Hepatic stellate cell (primary cell): ENCODE data around the gene RAD51D.
"Not testable (repeated sequence)": the region's sequence is repeated elsewhere in the genome, so short reads cannot be mapped to it uniquely, and the experiment has no call there.

Experiments used
- DNase-seq: peaks from one replicate; pipeline ENCODE4 v3.0.0; 2011; ENCODE audit warnings: low spot score

RAD51D gene

DNA sequence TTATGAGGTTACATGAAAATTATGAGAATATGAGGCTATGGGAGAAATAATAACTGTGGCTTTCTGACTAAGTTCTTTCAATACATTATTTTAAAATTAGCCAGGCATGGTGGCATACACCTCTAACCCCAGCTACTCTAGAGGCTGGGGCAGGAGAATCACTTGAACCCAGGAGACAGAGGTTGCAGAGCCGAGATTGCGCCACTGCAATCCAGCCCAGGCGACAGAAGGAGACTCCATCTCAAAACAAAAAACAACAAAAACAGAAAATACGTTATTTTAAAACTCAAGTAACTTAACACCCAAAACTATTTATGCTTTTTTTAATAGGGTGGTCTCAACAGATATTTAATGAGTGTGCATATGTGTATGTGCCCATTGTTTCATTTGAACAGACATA is 53.8 kb downstream of the RAD51D start:
- no peak for DNase-seq

DNA sequence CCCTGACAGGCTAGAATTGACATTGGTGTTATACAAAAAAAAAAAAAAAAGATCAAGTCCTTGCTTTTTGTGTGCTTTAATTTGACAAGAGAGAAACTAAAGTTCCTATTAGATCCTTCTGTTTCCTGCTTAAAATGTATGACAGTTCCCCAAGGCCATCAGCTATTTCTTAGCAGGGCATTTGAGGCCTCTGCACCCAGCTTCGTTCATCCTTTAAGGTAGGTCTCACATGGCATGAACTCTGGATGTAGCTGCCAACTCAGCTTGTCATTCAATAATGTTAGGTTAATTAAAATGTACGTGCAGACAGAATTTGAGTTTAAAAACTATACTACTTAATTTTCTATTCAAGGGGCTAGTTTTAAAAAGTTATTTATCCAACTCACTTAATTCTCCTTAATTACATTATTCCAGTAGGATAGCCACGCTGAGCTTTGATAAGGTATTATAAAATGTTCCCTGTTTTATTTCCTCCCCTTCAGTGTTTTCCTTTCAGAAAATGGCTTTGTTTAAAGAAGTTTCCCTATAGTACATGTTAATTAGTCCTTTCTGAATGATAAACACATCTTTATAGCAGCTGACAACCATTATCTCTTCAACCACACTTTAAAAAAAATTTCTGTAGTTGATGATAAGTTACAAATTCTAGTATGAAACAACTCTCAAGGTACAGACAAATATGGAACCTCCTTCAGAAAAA is 55.0 kb downstream of the RAD51D start:
- DNase-seq = no peak

DNA sequence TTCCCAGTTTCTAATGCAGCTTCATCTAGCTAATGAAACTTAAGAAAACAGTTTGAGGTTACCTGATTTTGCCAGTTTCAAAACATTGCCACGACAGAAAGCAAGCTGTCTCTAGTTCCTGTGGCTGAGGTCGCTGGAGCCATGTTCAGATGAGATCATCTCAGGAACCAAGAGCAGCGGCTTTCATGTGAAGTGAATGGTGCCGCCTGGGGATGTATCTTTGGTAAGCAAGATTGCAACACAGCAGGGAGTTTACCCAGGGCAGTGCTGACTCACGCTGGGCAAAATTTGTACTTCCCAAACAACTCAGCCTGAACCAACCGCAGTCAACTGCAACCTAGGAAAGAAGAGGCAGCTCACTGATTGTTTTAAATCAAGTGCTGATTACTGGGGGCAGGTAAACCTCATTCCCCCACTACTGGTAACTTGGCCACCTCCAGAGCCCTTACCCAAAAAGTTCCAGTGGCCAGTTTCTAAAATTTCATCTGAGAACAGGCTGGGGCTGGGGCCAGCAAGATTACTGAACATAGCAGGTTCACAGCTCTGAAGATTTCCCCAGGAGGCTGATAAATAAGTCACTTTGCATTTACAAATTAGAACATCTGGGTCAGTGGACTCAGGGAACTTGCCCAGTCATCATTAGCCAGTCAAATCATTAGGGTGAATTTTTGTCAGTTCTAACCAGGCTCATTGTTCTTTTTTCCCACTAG is 56.0 kb downstream of the RAD51D start, which contains the start of gene RFFL:
Gene RFFL (minus strand): TSS at position 194 of the 710 bp plus-strand sequence. CDS start 37,154 bp downstream, outside the sequence.
- DNase-seq = peak; percentile 84

DNA sequence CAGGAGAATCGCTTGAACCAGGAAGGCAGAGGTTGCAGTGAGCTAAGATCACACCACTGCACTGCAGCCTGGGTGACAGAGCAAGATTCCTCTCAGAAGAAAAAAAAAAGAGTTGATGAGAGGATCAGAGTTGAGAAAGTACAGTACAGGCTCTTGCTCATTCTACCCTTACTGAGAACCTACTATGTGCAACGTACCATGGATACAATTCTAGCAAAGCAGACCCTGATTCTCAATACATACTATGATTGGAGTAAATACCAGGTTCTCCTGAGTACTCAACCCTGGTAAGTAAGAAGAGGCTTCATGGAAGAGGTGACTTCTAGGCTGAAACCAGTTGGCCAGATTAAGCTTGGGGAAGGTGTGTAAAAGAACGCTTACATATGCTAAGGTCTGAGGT is 57.4 kb downstream of the RAD51D start:
- no peak for DNase-seq

DNA sequence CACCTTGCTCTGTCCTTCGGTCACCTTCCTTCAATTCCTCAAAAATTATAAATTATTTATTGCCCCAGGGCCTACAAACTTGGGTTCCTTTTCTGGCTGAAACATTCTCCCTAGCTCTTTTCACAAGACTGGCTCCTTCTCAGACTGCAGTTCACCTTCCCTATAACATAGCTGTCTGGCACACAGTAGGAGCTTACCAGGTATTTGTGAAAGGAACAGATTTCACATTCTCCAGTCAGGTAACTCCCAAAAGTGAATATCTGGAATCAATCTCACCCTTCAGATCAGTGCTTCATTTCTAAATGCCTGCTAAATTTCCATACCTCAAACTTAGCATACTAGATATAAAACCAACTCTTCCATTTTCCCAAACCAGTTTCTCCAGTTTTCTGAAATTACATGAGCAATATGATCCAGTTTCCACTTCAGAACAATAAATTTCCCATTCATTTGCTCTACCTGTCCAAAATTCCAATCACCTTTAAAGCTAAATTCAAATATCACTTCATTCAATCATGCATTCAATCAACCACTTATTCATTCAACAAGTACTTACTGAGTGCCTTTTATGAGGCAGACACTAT is 62.2 kb downstream of the RAD51D start:
- no peak for DNase-seq

DNA sequence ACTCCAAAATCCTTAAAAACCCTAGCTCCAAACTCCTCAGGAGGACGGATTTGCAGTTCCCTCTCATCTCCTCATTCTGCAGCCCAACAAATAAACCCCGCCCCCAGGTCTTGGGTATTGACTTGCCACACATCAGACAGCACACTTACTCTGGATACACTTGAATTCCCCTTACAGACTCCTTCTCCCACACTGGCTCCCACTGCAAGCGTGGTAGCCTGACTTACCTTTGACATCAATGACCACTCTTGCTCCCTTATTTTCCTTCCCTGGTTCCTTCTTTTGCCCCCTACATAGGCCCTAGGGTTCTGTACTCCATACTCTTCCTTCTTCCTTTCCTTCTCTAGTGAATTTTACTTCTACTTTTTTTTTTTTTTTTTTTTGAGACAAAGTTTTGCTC is 63.6 kb downstream of the RAD51D start:
- DNase-seq = no peak

DNA sequence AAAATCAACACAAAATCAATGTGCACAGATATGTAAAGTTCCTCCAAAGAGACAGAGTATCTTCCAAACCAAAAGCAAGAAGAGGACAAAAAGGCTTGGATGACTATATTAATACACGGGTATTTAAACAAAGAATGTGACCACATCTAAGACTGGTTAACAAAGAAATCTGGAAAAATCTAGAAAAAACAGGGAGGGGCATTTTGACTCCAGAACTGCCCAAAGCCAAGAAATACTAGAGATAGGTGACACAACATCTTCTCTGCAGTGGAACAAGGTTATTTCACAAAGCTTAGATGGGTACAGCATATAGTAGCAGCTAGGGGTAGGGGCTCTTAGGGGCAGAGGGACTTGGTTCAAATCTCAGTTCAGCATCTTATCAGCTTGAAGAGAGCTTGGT is 66.5 kb downstream of the RAD51D start:
- no peak for DNase-seq

DNA sequence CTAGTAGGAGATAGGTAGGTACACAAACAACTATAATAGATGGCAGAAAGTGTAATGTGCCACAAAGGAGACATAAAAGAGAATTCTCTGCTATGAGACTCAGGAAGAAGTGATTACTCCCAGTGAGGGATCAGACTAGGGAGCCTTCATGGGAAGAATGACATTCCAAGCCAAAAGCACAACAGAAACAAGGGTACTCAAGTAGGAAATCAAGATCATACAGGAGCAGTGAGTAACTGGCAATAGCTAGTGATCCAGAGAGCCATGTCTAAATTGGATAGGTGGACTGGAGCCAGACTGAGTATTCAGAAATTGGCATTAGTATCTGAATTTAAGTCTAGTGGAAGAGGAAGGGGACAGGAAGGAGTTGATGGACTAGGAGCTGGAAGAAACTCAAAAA is 66.9 kb downstream of the RAD51D start:
- DNase-seq = peak; percentile 9

DNA sequence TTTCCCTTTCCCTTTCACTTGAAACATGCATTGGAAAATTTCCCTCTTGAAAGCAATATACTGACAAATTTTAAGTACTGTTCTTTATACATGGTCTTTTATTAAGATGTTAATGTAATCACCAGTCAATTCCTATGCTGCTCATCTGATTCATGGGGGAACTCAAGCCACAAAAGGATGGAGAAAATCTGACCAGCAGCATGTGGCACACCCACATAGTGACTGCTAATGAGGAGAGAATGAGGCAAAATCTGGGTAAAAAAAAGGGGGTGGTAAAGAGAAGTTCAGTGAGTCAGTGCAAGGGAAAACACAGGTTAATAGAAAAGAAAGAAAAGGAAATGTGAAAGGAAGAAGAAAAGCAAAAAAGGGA is 67.4 kb downstream of the RAD51D start:
- DNase-seq = peak; percentile 7

DNA sequence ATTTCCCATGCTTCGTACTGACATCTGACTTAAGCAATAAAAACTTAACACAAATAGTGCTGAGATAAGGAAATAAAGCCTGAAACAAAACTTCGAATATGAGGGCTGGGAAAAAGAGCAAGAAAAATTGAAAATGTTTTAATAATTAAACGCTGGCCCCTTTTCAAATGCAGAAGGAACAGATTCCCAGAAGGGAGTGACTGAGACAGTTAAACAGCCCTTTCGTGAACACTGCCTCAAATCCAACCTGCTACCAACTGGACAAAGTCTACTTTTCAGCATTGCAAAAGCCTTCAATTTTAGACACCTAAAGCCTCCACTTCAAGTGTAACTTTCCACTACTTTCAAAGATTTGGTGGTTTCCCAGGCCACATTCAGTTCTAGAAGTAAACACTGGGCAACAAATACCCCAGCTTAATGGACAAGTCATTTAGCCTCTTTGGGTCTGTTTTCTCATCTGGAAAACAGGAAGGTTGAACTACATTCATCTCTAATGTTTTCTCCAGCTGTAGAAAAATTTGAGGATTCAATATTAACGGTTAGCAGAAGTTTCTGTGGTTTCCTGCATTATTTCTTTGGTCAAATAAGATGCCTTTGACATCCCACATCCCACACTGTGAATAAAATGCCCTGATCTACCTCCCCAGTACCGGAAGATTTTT is 68.0 kb downstream of the RAD51D start:
- no peak for DNase-seq

DNA sequence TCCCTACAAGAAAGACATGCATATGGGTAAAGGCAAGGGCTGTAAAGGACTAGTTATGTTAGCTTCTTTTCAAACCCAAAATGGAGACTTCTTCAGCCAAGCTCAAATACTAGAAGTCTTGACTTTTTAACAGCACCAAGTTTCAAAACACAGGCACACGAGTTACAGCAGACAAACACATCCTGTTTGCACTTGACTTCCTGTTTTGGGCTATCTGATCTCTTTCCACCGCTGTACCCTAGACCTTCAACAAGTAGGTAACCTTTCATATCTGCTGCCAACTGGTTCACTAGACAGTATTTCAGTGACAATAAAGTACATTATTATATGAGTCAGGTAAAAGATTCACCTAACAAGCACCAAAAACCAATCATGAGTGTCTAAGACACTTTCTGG is 68.5 kb downstream of the RAD51D start:
- DNase-seq = no peak

DNA sequence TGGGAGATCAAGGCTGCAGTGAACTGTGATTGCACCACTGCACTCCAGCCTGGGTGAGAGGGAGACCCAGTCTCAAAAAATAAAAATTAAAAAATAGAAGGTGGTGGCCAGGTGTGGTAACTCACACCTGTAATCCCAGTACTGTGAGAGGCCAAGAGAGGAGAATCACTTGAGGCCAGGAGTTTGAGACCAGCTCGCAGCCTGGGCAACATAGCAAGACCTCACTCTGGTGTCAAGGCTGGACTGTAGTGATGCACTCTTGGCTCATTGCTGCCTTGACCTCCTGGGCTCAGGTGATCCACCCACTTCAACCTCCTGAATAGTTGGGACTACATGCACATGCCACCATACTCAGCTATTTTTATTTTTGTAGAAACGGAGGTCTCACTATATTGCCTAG is 69.5 kb downstream of the RAD51D start:
- no peak for DNase-seq

DNA sequence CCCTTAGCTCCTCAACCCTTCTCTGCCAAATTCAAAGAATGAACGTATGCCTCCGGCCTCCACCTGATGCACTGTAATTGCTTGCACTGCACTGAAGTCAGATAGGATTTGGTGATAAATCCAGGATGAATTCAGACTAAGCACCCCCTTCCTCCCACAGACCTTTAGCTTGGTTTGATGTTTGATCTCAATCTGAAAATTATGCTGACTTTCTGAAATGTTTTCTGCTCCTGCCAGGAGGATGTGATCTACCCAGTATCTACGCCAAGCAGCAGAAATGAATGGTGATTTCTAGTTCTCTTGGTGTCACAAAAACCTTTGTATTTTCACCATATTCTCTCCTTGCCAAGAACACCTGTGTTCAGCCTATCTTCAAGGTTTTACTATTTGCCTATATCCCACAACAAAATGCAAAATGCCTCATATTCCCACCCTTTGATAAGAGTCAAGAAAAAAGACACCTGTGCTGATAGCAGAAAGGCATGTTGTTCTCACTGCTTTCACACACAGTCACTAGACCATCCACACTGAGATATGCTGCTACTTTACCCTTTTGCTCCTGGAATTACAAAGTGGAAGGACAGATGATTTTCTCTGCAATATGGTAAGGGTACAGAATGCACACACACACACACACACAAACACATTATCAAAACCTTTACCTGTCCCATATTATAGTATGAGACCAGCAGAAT is 70.8 kb downstream of the RAD51D start:
- no peak for DNase-seq

DNA sequence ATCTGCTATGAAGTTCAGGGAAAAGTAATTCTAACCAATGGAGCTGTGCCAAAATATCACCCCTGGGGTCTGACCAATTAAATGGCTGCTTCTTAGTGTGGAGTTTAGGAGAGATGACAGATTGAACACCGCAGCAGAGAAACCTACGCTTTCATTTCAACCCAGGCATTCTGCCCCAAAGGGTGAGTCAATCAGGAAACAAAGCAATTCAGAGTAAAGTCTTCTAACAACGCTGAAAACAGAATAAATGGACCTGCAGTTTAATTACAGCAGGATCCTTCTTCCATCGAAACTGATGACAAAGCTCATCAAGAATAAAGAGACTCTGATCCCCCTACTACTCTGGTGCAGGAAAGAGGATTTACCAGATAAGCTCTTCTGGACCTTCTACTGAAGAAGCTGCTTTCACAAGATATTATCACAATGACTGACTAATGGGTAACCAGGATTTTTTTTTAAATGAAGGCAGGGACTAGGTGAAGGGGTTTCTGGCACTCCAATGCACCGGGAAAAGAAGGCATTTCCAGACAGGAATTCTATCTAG is 72.8 kb downstream of the RAD51D start:
- no peak for DNase-seq

DNA sequence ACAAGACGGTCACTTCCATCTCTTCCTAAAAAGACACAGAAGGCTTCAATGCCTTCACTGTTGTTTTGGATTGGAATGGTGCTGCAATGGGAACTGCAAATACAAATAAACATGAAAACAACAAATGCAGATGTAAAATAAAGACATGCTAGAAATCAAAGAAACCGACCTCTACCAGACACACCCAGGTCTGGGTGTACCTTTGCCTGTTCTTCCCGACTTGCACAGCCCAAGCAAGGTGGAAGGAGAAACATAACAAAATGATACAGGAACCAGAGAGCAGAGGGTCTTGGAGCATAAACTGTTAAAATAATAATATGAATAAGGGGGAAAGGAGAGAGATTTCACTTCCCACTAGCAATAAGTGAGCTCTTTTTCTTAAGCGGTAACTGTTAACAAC is 73.4 kb downstream of the RAD51D start:
- DNase-seq = no peak

DNA sequence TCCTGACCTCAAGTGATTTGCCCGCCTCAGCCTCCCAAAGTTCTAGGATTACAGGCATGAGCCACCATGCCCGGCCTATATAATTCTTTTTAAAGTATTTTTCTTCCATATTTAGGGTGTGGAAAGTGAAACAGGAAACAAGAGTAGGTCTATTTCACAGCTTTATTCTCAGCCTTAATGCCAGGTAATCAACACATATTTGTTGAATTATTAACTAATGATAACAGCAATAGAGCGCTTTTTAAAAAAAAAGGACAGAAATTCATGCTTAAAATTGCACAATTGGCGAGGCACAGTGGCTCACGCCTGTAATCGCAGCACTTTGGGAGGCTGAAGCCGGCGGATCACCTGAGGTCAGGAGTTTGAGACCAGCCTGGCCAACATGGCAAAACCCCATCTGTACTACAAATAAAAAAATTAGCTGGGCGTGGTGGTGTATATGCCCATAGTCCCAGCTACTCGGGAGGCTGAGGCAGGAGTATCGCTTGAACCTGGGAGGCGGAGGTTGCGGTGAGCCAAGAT is 74.1 kb downstream of the RAD51D start:
- not testable (repeated sequence) for DNase-seq

DNA sequence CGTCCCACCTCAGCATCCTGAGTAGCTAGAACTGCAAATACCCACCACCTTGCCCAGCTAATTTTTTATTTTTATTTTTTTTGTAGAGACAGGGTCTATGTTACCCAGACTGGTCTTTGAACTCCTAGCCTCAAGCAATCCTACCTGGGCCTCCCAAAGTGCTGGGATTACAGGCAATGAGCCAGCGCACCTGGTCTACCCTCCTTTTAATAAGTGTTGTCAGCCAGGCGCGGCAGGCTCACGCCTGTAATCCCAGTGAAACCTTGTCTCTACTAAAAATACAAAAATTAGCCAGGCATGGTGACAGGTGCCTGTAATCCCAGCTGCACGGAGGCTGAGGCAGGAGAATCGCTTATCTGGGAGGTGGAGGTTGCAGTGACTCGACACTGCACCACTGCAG is 75.5 kb downstream of the RAD51D start:
- DNase-seq = no peak
